ENCODE data around the gene AIG1.

- TF ChIP-seq CTCF (IDR thresholded peaks at IDR 0.05) (no peak), POLR2A (IDR thresholded peaks at IDR 0.05) (no peak)
Observed at GRCh38 chr6:143270026-143270425, 209.3 kb downstream of the AIG1 start.

All from body of pancreas (tissue), 4 donors.